ENCODE measurements around the gene ARHGAP40. TPM values are rescaled to one million over a fixed set of nuclear protein-coding genes. Genes with fewer than 3 reads are reported as not detected.

ARHGAP40 gene
- total RNA-seq, 4 donors from 2014 or later, result not detected

GRCh38 chr20:38625896-38626295 lies 24.3 kb downstream of the ARHGAP40 start:
- Histone ChIP-seq H3K27me3 (no peaks in the 10 kb centered on the region), H3K36me3 (no peaks in the 10 kb centered on the region), H3K4me1 (no peaks in the 10 kb centered on the region), H3K9me3 (peaks cover 0 to 17% (median 0%) of the 10 kb centered on the region in 4 donors), H3K4me3 (no peak overlapping the region), H3K27ac (no peak overlapping the region)
- no peak for DNase-seq (ENCODE audit: low spot score in 2 of 2)
- no peak for TF ChIP-seq CTCF (IDR thresholded peaks at IDR 0.05)
- no peak for TF ChIP-seq EP300 (IDR thresholded peaks at IDR 0.05)
- no peak for TF ChIP-seq POLR2A (IDR thresholded peaks at IDR 0.05)

GRCh38 chr20:38626921-38627659 lies 25.5 kb downstream of the ARHGAP40 start:
- no peak overlapping the region for H3K27ac ChIP-seq
- no peak for DNase-seq (ENCODE audit: low spot score in 2 of 2)
- H3K4me1 ChIP-seq, result no peaks in the 10 kb centered on the region
- H3K9me3 ChIP-seq, result peaks cover 0 to 17% (median 0%) of the 10 kb centered on the region in 4 donors
- no peaks in the 10 kb centered on the region for H3K36me3 ChIP-seq
- no peak for TF ChIP-seq EP300 (IDR thresholded peaks at IDR 0.05)
- no peak for TF ChIP-seq CTCF (IDR thresholded peaks at IDR 0.05)
- TF ChIP-seq POLR2A (IDR thresholded peaks at IDR 0.05), result no peak
- H3K4me3 ChIP-seq, result no peak overlapping the region
- H3K27me3 ChIP-seq, result no peaks in the 10 kb centered on the region
- WGBS, 2 donors, result 78 to 87% methylated on average over 10 of the region's 10 CpGs

GRCh38 chr20:38628580-38629470 lies 27.2 kb downstream of the ARHGAP40 start:
- WGBS, 2 donors, result 79 to 88% methylated on average over 9 of the region's 9 CpGs
- Histone ChIP-seq H3K4me3 (no peak overlapping the region), H3K36me3 (no peaks in the 10 kb centered on the region), H3K27me3 (peaks cover 0 to 3% of the 10 kb centered on the region in 2 donors), H3K27ac (no peak overlapping the region), H3K9me3 (peaks cover 0 to 16% (median 0%) of the 10 kb centered on the region in 4 donors), H3K4me1 (no peaks in the 10 kb centered on the region)
- DNase-seq (ENCODE audit: low spot score in 2 of 2), result no peak
- TF ChIP-seq CTCF (IDR thresholded peaks at IDR 0.05) (no peak), POLR2A (IDR thresholded peaks at IDR 0.05) (no peak), EP300 (IDR thresholded peaks at IDR 0.05) (no peak)

GRCh38 chr20:38629979-38630378 lies 28.4 kb downstream of the ARHGAP40 start:
- WGBS, 2 donors, result 75 to 82% methylated on average over 1 of the region's 1 CpG
- no peak overlapping the region for H3K4me3 ChIP-seq
- no peaks in the 10 kb centered on the region for H3K4me1 ChIP-seq
- peaks cover 0 to 13% of the 10 kb centered on the region in 2 donors for H3K27me3 ChIP-seq
- TF ChIP-seq EP300 (IDR thresholded peaks at IDR 0.05), result no peak
- H3K27ac ChIP-seq, result no peak overlapping the region
- peaks cover 0 to 5% (median 0%) of the 10 kb centered on the region in 4 donors for H3K9me3 ChIP-seq
- no peaks in the 10 kb centered on the region for H3K36me3 ChIP-seq
- DNase-seq (ENCODE audit: low spot score in 2 of 2), result no peak

- Histone ChIP-seq H3K4me3 (no peak overlapping the region), H3K27me3 (peaks cover 0 to 13% of the 10 kb centered on the region in 2 donors), H3K4me1 (no peaks in the 10 kb centered on the region), H3K27ac (no peak overlapping the region), H3K36me3 (no peaks in the 10 kb centered on the region), H3K9me3 (no peaks in the 10 kb centered on the region)
- no peak for DNase-seq (ENCODE audit: low spot score in 2 of 2)
- no peak for TF ChIP-seq EP300 (IDR thresholded peaks at IDR 0.05)
- TF ChIP-seq CTCF (IDR thresholded peaks at IDR 0.05), result no peak
- no peak for TF ChIP-seq POLR2A (IDR thresholded peaks at IDR 0.05)
- WGBS, 2 donors, result 78 to 81% methylated on average over 6 of the region's 6 CpGs
These were observed 29.1 kb downstream of the ARHGAP40 start for GRCh38 chr20:38630727-38631126.

Data from tibial nerve (tissue), 4 donors.